Cardiac septum (tissue), 1 donor: Measurements from ENCODE around the gene IL21R. TPM values are rescaled to one million over a fixed set of nuclear protein-coding genes. Genes with fewer than 3 reads are reported as not detected.
"Not testable (repeated sequence)": the region's sequence is repeated elsewhere in the genome, so short reads cannot be mapped to it uniquely, and the experiment has no call there.

Experiments
- DNase-seq: peaks from one replicate; pipeline ENCODE4 v3.0.0-alpha.2; 2020; ENCODE audit warnings: low spot score
- intact Hi-C: fragments of 100-400 bp; cut with DNase I; formaldehyde crosslinking; loops from one replicate; pipeline ENCODE4 v1.14.0; 2022
- total RNA-seq: library from RNA; stranded (reverse); fragmentation: NEBNext Ultra II Directional; extraction: Animal tissue kit (Norgen Biotek cat#: 25700); gene quantifications from one replicate; pipeline ENCODE4 v1.2.1, GENCODE V29; 2021
- donor health status: DM: no; HTN: no; CAD: no.

IL21R gene
- total RNA-seq, 1 donor from 2014 or later: 1.4 TPM

GRCh38 chr16:27398894-27399853, 2.8 kb upstream of the IL21R start:
- intact Hi-C loops: no loop called here
- no peak for DNase-seq

GRCh38 chr16:27399969-27400368, 2.0 kb upstream of the IL21R start:
- intact Hi-C loops: loop anchor here (5.0 kb wide), 1 partner anchor 52 kb away; no protein-coding TSS in a partner anchor
- DNase-seq: no peak

- no peak for DNase-seq
- intact Hi-C loops: loop anchor here (5.0 kb wide), 1 partner anchor 51 kb away; no protein-coding TSS in a partner anchor
These were observed 988 bp upstream of the IL21R start for GRCh38 chr16:27400751-27401620.

GRCh38 chr16:27402569-27402963, 592 bp downstream of the IL21R start:
- intact Hi-C loops: loop anchor here (5.0 kb wide), 1 partner anchor 50 kb away; no protein-coding TSS in a partner anchor
- no peak for DNase-seq

- no peak for DNase-seq
- intact Hi-C loops: loop anchor here (5.0 kb wide), 1 partner anchor 49 kb away; no protein-coding TSS in a partner anchor
These were observed 1.1 kb downstream of the IL21R start for GRCh38 chr16:27402964-27403600.

GRCh38 chr16:27403601-27403992, 1.6 kb downstream of the IL21R start:
- intact Hi-C loops: loop anchor here (5.0 kb wide), 1 partner anchor 49 kb away; no protein-coding TSS in a partner anchor
- no peak for DNase-seq

- intact Hi-C loops: loop anchor here (5.0 kb wide), 1 partner anchor 48 kb away; no protein-coding TSS in a partner anchor
- no peak for DNase-seq
These were observed 2.3 kb downstream of the IL21R start for GRCh38 chr16:27404163-27404823.

GRCh38 chr16:27405546-27406451, 3.8 kb downstream of the IL21R start:
- no peak for DNase-seq
- intact Hi-C loops: no loop called here

- intact Hi-C loops: no loop called here
- no peak for DNase-seq
These were observed 4.6 kb downstream of the IL21R start for GRCh38 chr16:27406511-27407128.

- no peak for DNase-seq
- intact Hi-C loops: no loop called here
These were observed 5.2 kb downstream of the IL21R start for GRCh38 chr16:27407133-27407532.

- intact Hi-C loops: no loop called here
- DNase-seq: no peak
These were observed 6.1 kb downstream of the IL21R start for GRCh38 chr16:27408012-27408601.

- intact Hi-C loops: no loop called here
- DNase-seq: no peak
These were observed 6.6 kb downstream of the IL21R start for GRCh38 chr16:27408602-27409031.

- intact Hi-C loops, DNase-seq: not testable (repeated sequence)
These were observed 8.0 kb downstream of the IL21R start for GRCh38 chr16:27409958-27410357.

- intact Hi-C loops: no loop called here
- no peak for DNase-seq
These were observed 8.8 kb downstream of the IL21R start for GRCh38 chr16:27410761-27411160.

- intact Hi-C loops: no loop called here
- DNase-seq: no peak
These were observed 12.0 kb downstream of the IL21R start for GRCh38 chr16:27413956-27414355.

GRCh38 chr16:27414788-27415431, 12.9 kb downstream of the IL21R start:
- DNase-seq: no peak
- intact Hi-C loops: no loop called here
